ENCODE results near the gene SCRT2.

SCRT2 gene

DNA sequence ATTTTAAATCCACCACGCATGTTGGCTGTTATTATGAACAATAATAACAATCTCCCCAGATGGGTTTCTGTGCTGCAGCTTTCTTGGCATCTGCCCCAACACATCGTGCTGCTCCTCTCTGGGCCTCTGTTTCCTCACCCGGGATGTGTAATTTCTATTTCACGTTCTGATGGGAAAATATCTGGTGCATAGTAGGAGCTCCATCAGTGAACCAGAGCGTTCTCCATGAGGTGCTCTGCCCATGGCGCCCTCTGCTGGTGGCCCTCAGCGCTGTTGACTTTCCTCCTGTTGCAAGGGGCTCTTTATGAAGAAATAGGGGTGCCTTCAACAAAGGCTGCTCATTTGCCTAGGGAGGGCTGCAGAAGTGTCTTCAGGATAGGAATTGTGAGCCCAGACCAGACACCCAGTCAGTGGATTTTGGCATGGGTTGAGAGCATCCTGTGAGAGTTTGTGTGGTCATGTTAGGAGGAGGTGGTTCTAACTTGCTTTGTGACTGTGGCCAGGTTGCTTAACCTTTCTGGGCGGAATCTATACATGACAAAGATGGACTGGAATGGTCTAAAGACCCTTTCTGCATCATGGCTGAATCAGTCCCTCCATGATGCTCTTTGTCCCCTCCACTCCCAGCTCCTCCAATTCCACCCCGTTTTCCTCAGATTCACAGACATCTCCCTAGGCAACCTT is 8.1 kb downstream of the SCRT2 start:
- H3K9me3 Mint-ChIP-seq: no peaks in the 10 kb centered on the region
- H3K27me3 Mint-ChIP-seq: peaks cover 53% of the 10 kb centered on the region
- no peak overlapping the region for H3K4me3 Mint-ChIP-seq
- no peak overlapping the region for H3K27ac Mint-ChIP-seq
- H3K4me1 Mint-ChIP-seq: peaks cover 5% of the 10 kb centered on the region
- no peaks in the 10 kb centered on the region for H3K36me3 Mint-ChIP-seq

DNA sequence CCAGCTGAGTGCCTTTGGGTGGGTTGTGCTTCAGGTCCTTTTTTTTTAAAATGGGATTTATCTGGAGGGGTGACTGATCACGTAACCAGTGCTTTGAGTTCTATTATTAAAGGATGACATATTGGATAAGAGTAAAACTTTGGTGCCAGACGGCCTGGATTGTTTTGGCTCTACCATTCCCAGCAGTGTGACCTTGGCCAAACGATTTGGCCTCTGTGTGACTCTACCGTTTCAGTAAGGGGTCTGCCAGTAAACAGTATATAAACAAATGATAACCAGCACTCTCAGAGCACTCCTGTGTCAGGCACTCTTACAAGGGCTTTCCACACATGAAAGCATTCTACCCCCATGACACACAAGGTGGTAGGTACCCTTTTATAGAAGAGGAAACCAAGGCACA is 8.7 kb downstream of the SCRT2 start:
- no peaks in the 10 kb centered on the region for H3K9me3 Mint-ChIP-seq
- H3K27me3 Mint-ChIP-seq: peaks cover 48% of the 10 kb centered on the region
- H3K27ac Mint-ChIP-seq: no peak overlapping the region
- no peak overlapping the region for H3K4me3 Mint-ChIP-seq
- peaks cover 5% of the 10 kb centered on the region for H3K4me1 Mint-ChIP-seq
- H3K36me3 Mint-ChIP-seq: no peaks in the 10 kb centered on the region

DNA sequence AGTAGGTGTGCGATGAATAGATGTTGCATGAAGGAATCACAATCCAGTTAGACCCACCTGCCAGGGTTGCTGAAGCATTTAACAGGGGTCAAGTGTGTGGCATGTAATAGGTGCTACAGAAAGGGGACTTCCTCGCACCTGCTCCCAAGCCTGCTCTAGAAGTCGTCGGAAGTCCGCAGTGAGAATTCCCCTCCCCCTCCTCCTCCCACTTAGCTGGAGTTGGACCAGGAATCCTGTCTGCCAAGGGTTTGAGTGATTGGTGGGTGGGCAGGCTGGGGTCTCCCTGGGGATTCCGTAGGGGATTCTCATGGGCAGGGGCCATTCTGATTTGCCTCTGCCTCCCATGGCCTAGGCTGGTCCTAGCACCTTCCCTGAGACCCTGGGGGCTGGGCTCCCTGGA is 10.3 kb downstream of the SCRT2 start:
- no peaks in the 10 kb centered on the region for H3K36me3 Mint-ChIP-seq
- peaks cover 45% of the 10 kb centered on the region for H3K27me3 Mint-ChIP-seq
- no peak overlapping the region for H3K27ac Mint-ChIP-seq
- no peaks in the 10 kb centered on the region for H3K9me3 Mint-ChIP-seq
- peaks cover 14% of the 10 kb centered on the region for H3K4me1 Mint-ChIP-seq
- no peak overlapping the region for H3K4me3 Mint-ChIP-seq

DNA sequence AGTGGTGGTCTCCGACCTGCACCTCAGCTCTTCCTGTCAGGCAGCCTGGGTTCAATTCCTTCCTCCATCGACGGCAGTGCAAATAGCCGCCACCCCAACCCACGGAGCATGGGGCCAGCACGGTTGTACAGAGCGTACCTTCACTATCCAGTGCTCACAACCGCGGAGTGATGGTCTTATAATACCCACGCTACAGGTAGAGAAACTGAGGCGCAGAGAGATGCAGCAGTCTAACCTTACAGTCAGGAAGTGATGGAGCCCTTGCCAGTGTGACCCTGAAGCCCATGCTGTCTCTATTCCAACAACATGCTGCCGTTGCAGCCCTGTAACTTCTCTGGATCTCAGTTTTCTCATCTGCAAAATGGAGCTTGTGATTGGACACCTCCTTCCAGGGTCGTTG is 11.0 kb downstream of the SCRT2 start:
- no peaks in the 10 kb centered on the region for H3K9me3 Mint-ChIP-seq
- H3K4me3 Mint-ChIP-seq: no peak overlapping the region
- H3K27ac Mint-ChIP-seq: no peak overlapping the region
- peaks cover 14% of the 10 kb centered on the region for H3K4me1 Mint-ChIP-seq
- H3K36me3 Mint-ChIP-seq: no peaks in the 10 kb centered on the region
- H3K27me3 Mint-ChIP-seq: peaks cover 42% of the 10 kb centered on the region

DNA sequence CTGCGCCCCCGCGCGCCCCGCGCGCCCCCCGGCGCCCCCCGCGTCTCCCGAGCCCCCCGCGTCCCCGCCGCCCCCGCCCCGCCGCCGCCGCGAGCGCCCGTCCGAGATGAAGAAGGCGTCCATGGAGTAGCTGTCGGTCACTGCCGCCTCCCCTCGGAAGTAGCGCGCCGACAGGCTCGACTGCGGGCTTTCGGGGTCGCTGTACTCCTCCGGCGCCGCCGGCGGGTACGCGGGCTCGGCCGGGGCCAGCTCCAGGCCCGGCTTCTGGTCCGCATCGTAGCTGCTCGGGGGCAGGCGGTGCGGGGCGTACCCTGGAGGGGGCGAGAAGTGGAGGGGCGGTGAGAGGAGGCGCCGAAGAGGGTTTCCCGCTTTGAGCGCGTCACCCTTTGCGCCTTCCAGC is 11.5 kb downstream of the SCRT2 start:
- H3K36me3 Mint-ChIP-seq: no peaks in the 10 kb centered on the region

DNA sequence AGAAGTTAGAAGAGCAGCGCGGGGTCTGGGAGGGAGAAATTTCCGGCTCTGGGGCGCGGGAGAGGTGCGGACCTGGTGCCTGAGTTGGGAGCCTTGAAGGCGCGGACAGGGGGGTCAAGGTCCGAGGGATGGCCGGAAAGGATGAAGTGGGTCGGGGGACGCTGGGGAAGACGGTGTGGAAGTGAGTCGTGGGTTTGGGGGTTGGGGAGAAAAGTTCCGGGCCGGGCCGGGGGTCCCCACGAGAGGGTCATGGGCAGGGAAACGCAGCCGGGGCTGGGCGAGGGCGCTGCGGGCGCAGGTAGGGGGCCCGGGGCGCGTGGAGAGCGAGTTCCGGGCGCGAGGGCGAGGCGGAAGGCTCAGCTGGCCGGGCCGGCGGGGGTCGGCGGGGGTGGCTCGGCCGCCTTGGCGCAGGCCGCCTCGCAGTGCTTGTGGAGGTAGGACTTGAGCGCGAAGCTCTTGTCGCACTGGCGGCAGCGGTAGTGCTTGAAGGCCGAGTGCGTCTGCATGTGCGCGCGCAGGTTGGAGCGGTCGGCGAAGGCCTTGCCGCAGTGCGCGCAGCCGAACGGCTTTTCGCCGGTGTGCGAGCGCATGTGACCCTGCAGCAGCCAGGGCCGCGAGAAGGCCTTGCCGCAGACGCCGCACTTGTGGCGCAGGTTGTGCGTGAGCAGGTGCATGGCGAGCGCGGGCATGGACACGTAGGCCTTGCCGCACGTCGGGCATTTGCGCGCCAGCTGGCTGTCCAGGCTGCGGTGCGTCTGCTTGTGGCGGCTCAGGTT is 12.1 kb downstream of the SCRT2 start:
- Mint-ChIP-seq H3K9me3 (no peaks in the 10 kb centered on the region), H3K4me3 (no peak overlapping the region), H3K36me3 (no peaks in the 10 kb centered on the region), H3K27me3 (peaks cover 38% of the 10 kb centered on the region), H3K4me1 (peaks cover 14% of the 10 kb centered on the region), H3K27ac (no peak overlapping the region)

More for the DNA sequence above, 11.5 kb downstream of the SCRT2 start:
- Mint-ChIP-seq H3K4me1 (peaks cover 14% of the 10 kb centered on the region), H3K4me3 (no peak overlapping the region), H3K27me3 (peaks cover 42% of the 10 kb centered on the region), H3K9me3 (no peaks in the 10 kb centered on the region), H3K27ac (no peak overlapping the region)

DNA sequence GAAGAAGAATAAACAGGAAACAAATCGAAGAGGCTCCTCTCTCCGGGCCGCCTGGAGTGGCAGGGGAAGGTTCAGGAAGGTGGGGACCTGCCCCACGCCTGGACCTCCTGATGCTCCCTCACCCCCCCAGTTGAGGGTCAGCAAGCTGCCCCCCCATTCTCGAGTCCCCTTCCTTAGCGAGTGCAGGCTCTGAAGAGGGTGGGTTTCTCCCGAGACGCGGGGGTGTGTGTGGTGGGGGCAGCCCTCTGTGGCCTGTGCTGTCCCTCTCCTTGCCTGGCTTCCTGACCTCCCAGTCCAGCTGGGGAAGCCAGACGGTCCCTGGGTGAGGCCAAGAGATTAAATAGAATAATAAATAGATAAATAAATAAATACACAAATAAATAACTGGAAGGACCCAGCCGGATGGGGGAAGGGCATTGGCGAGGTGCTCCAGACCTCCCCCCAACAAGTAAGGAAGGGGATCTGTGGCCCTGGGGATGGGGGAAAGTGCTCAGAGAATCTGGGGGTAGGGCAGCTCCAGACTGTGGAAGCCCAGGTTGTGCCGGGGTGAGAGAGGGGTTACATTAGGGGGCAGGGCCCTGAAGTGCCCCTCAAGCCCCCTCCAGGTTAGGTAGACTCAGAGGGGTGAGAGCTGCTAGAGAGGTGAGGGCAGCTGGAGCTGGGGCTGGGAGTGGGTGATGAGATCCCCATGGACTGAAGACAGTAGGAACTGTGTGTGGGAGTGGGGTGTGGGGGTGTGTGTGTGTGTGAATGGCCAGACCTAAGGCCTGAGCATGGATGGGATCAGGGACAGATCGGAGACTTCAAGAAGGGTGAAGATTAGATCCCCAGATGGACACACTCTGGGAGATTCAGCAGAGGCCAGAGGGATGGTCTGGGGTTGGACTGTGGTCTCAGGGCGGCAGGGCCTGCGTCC is 13.1 kb downstream of the SCRT2 start:
- Mint-ChIP-seq H3K36me3 (no peaks in the 10 kb centered on the region), H3K27ac (no peak overlapping the region), H3K9me3 (no peaks in the 10 kb centered on the region), H3K4me1 (peaks cover 14% of the 10 kb centered on the region), H3K27me3 (peaks cover 36% of the 10 kb centered on the region), H3K4me3 (no peak overlapping the region)

DNA sequence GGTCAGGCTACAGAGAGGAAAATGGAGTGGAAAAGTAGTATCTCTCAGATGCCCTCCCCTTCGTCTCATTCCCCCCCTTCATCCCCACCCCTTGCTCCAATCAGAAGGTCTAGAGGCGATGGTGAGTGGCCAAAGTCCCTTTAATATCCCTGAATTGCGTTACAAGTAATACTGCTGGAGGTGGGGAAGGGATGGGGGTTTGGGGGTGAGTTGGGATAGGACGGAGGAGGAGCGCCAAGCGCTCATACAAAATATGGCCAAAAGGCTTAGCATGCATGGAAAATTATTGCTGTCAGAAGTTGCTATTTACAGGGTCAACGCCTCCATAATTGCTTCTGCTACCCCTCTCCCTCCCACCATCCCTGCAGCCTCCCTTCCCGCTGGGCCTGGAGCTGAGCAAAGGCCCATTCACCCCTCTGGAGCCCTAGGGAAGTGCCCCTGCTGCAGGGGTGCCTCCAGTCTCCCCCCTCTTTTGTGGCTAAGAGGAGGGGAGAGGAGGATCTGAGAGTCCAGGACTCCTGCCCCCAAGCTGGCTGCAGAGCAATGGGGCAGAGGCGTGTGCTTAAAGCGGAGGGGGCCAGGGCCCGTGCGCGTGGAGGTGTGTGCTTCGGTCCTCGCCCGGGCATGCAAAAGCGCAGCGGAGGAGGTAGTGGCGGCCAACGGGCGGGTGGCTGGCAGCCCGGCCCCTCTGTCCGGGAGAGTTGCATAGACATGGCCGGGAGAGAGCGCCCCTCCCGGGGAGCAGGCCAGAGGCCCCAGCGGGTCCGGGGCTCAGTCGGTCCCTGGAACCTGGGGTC is 13.9 kb downstream of the SCRT2 start:
- no peaks in the 10 kb centered on the region for H3K9me3 Mint-ChIP-seq
- H3K27me3 Mint-ChIP-seq: peaks cover 30% of the 10 kb centered on the region
- no peaks in the 10 kb centered on the region for H3K36me3 Mint-ChIP-seq
- H3K27ac Mint-ChIP-seq: no peak overlapping the region
- peaks cover 14% of the 10 kb centered on the region for H3K4me1 Mint-ChIP-seq
- no peak overlapping the region for H3K4me3 Mint-ChIP-seq

DNA sequence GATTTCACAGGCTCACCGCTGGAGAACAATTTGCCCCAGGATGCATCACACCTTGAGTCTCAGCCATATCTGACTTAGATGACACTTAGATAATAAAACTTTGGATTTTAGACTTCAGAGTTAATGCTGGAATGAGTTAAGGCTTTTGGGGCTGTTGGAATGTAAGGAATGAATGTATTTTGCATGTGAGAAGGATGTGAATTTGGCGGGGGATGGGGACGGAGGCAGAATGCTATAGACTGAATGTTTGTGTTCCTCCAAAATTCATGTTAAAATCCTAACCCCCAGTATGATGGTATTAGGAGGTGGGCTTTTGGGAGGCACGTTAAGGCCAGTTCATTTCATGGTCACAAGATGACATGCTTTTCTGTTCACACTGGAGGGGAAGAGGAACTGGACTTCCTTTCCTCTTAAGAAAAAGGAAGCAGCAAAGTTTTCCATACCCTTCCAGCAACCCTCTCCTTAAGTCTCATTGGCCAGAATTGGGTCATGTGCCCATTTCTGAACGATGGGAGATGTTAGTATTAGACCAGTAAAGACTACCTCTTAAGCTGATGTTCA is 16.8 kb downstream of the SCRT2 start:
- H3K27ac Mint-ChIP-seq: no peak overlapping the region
- peaks cover 20% of the 10 kb centered on the region for H3K4me1 Mint-ChIP-seq
- no peaks in the 10 kb centered on the region for H3K36me3 Mint-ChIP-seq
- H3K9me3 Mint-ChIP-seq: no peaks in the 10 kb centered on the region
- H3K4me3 Mint-ChIP-seq: no peak overlapping the region
- H3K27me3 Mint-ChIP-seq: peaks cover 15% of the 10 kb centered on the region

DNA sequence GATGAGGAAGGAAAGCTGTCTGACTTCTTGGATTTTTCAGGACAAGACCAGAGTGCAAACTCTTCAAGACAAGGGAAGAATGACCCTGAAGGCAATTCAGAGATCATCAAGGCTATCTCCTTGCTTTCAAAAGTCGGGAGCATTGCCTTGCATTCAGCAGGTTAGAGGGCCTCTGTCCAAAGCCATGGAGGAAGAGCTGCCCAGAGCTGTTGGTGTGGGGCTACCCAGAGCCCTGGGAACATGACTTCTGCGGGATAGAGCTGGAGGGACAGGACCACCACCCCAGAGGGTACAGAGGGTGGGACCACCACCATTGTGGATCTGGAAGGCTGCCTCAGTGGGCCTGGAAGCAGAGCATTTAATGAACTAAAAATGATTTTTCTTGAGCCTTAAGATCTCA is 17.4 kb downstream of the SCRT2 start:
- no peak overlapping the region for H3K4me3 Mint-ChIP-seq
- no peaks in the 10 kb centered on the region for H3K9me3 Mint-ChIP-seq
- no peaks in the 10 kb centered on the region for H3K36me3 Mint-ChIP-seq
- no peak overlapping the region for H3K27ac Mint-ChIP-seq
- peaks cover 15% of the 10 kb centered on the region for H3K27me3 Mint-ChIP-seq
- H3K4me1 Mint-ChIP-seq: peaks cover 22% of the 10 kb centered on the region

DNA sequence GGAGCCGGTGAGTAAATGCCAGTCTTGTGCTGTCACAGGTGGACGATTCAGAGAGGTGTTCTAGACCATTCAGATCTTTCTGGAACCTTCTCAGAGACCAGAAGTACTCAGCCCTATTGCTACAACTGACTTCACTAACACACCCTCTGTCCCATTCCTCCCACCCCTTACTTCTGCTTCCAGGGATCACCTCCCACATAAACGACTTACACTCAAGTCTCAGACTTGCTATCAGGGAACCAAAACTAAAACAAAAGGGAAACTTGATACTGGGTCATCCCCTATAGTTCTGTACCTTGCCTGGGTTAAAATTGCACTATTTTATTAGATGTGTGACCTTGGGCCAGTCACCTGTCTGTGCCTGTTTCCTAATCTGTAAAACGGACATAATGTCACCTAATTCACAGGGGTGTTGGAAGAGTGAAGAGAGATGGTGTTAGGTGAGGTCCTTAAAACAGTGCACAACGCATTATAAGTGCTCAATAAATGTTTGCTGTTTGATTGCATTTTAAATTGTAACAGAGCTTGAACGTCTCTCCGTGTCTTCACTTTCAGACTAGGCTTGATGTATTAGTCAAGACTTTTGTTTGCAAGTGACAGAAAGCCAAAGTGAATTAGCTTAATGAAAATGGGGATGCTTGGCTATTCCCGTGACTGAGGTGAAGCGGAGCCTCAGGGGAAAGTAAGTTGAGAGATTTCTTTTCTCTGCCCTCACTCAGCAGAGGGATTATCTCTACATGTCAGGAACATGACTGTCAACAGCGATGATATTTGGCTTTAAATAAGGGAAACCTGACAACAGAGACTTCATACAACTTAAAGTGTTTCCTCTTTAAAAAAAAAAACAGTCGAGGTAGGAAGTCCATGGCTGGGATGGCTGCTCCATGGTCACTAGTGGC is 19.6 kb downstream of the SCRT2 start:
- Mint-ChIP-seq H3K36me3 (no peaks in the 10 kb centered on the region), H3K9me3 (no peaks in the 10 kb centered on the region), H3K4me3 (no peak overlapping the region), H3K27me3 (peaks cover 4% of the 10 kb centered on the region), H3K27ac (no peak overlapping the region), H3K4me1 (peaks cover 27% of the 10 kb centered on the region)

DNA sequence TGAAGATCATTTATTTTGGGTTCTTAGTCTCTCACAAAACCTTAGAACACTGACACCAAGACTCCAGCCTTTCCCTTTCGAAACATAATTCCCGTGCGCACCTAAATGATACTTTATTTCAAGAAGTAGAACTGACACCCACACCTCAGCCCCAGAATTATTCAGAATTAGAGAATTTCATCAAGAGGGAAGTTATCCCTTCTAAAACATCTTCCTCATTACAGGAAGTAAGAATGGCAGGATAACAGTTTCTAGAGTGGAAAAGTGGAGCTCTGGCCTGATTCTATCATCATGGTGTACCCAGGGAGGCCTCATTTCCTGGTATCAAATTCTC is 21.2 kb downstream of the SCRT2 start:
- peaks cover 3% of the 10 kb centered on the region for H3K36me3 Mint-ChIP-seq
- no peaks in the 10 kb centered on the region for H3K27me3 Mint-ChIP-seq
- peak overlapping the region; percentile 40 for H3K4me3 Mint-ChIP-seq
- peaks cover 25% of the 10 kb centered on the region for H3K4me1 Mint-ChIP-seq
- peak overlapping the region; percentile 72 for H3K27ac Mint-ChIP-seq
- H3K9me3 Mint-ChIP-seq: no peaks in the 10 kb centered on the region

DNA sequence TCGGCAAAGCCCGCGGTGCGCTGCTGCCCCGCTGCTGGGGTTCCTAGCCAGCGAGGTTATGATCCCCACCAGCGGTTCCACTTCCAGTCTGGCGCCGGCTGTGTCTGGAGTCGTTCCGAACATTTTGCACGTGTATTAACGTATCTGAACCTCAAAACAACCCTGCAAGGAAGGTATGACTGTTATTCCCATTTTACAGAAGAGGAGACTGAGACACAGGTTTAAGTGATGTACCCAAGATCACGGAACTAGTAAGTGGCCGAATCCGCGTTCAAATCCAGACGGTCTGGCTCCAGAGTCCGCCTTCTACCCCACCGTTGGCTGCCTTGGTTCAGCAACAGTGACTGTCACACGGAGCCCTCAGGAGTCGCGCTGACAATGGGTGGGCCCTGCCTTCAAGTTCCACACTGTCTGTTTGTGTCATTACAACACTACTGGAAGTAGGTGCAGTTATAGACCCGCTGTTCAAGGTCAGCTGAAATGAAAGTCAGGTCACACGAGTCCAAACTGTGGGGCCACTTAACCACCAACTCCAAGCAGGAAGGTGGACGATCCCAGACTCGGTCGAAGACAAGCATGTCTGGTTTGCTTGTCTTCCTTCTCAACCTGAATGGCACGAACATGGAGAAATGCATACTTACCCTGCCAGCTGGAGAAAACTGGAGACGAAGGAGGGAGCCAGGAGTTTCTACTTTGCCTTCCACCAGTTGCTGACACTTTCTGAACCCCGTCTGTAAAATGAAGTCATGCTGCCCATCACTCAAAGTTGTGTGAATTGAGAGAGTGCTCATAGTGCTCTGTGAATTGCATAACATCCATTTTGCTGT is 21.8 kb downstream of the SCRT2 start:
- no peaks in the 10 kb centered on the region for H3K9me3 Mint-ChIP-seq
- H3K4me3 Mint-ChIP-seq: peak overlapping the region; percentile 75
- no peaks in the 10 kb centered on the region for H3K27me3 Mint-ChIP-seq
- peaks cover 3% of the 10 kb centered on the region for H3K36me3 Mint-ChIP-seq
- H3K27ac Mint-ChIP-seq: peak overlapping the region; percentile 72
- H3K4me1 Mint-ChIP-seq: peaks cover 25% of the 10 kb centered on the region
